GM12872 (cell line): ENCODE data around the gene SH3RF3.

Experiments
- TF ChIP-seq, protein P1 (sequence below): IDR thresholded peaks from 3 replicates; pipeline ENCODE4 v1.5.1; 2011; ENCODE audit warnings: low read depth, mild to moderate bottlenecking, low read length, moderate library complexity; ENCODE audit not compliant: insufficient read depth

SH3RF3 gene

GRCh38 chr2:109284826-109285225 is 155.8 kb downstream of the SH3RF3 start:
- TF ChIP-seq, protein P1, sequence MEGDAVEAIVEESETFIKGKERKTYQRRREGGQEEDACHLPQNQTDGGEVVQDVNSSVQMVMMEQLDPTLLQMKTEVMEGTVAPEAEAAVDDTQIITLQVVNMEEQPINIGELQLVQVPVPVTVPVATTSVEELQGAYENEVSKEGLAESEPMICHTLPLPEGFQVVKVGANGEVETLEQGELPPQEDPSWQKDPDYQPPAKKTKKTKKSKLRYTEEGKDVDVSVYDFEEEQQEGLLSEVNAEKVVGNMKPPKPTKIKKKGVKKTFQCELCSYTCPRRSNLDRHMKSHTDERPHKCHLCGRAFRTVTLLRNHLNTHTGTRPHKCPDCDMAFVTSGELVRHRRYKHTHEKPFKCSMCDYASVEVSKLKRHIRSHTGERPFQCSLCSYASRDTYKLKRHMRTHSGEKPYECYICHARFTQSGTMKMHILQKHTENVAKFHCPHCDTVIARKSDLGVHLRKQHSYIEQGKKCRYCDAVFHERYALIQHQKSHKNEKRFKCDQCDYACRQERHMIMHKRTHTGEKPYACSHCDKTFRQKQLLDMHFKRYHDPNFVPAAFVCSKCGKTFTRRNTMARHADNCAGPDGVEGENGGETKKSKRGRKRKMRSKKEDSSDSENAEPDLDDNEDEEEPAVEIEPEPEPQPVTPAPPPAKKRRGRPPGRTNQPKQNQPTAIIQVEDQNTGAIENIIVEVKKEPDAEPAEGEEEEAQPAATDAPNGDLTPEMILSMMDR = no peak

DNA sequence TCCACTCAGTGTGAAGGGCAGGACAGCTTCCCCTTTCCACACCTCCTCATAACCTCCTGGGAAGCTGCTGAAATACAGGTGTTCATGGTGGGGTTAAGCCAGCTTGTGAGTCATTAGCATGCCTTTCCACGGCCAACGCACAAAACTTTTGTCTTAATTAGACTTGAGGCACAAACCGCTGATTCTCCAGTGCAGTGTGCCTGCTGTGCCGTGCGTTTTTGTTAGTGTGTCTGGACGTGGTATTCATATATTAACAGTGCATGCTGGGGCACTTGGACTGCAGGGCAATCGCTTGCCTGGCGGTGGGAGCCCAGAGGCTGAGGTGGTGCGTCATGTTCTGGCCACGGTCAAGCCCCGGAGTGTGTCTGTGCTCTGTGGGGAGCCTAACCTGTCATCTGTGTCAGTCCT is 156.2 kb downstream of the SH3RF3 start:
- TF ChIP-seq, protein P1 = no peak

GRCh38 chr2:109287413-109287812 is 158.4 kb downstream of the SH3RF3 start:
- TF ChIP-seq, protein P1 = no peak

- TF ChIP-seq, protein P1 = no peak
Measured at GRCh38 chr2:109287838-109288237, 158.8 kb downstream of the SH3RF3 start.

GRCh38 chr2:109288544-109289368 is 159.8 kb downstream of the SH3RF3 start:
- TF ChIP-seq, protein P1 = no peak

GRCh38 chr2:109289504-109290222 is 160.7 kb downstream of the SH3RF3 start:
- TF ChIP-seq, protein P1 = no peak

DNA sequence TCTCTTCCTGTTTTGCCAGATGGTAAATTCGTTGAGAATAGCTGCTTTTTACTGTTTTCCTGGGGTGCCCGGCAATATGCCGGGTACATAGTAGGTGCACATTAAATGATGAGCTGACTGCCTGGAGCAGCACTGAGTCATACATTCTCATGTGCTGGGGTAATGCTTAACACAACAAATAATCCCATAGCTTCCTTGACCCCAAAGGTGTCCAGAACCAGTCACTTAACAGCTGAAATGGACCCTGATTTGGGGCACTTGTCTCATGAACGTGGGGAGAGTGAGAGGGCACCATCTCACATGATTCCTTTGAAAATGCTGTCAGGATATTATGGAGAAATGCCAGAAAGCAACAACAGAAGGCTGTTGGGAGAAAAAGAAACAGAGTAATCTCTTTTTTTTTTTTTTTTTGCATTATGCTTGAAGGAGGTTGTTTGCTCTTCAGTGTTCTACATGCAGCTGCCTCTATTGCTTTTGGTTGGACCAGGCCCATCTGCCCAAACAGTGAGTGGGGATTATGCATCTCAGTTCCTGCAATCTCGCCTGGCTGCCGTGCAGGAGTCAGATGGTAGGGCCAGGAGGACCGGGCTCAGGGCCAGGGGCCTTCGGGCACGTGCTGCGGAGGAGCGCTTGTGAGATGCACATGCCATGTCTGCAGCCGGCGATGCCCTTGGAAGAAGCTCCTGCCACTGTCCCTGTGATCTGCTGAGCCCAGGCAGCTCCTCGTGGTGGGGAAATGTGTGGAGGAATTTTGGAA is 162.1 kb downstream of the SH3RF3 start:
- TF ChIP-seq, protein P1 = no peak
